ENCODE data around the gene TACC3. TPM values are rescaled to one million over a fixed set of nuclear protein-coding genes. Genes with fewer than 3 reads are reported as not detected.
A peak's percentile ranks its signal among the peaks of the same experiment; 100 is the strongest.

TACC3 gene
- total RNA-seq, 1 donor from 2014 or later: 13.9 TPM

- no peak for DNase-seq (ENCODE audit: low read depth in 2 of 2)
These were observed 51.7 kb downstream of the TACC3 start for GRCh38 chr4:1772853-1773538.

GRCh38 chr4:1773754-1774153 is 52.4 kb downstream of the TACC3 start:
- no peak for DNase-seq (ENCODE audit: low read depth in 2 of 2)

GRCh38 chr4:1775731-1776500 is 54.6 kb downstream of the TACC3 start:
- DNase-seq (ENCODE audit: low read depth in 2 of 2): no peak

- no peak for DNase-seq (ENCODE audit: low read depth in 2 of 2)
These were observed 55.3 kb downstream of the TACC3 start for GRCh38 chr4:1776521-1777161.

GRCh38 chr4:1777822-1778641 is 56.7 kb downstream of the TACC3 start:
- DNase-seq (ENCODE audit: low read depth in 2 of 2): peak in 1 of 2 donors; percentile 48

GRCh38 chr4:1778642-1779392 is 57.5 kb downstream of the TACC3 start:
- no peak for DNase-seq (ENCODE audit: low read depth in 2 of 2)

GRCh38 chr4:1779588-1780382 is 58.5 kb downstream of the TACC3 start:
- DNase-seq (ENCODE audit: low read depth in 2 of 2): no peak

GRCh38 chr4:1780435-1780834 is 59.1 kb downstream of the TACC3 start:
- DNase-seq (ENCODE audit: low read depth in 2 of 2): no peak

GRCh38 chr4:1783015-1783414 is 61.7 kb downstream of the TACC3 start:
- DNase-seq (ENCODE audit: low read depth in 2 of 2): no peak

GRCh38 chr4:1783970-1784369 is 62.6 kb downstream of the TACC3 start:
- no peak for DNase-seq (ENCODE audit: low read depth in 2 of 2)

- no peak for DNase-seq (ENCODE audit: low read depth in 2 of 2)
These were observed 63.1 kb downstream of the TACC3 start for GRCh38 chr4:1784395-1784788.

GRCh38 chr4:1784789-1785591 is 63.7 kb downstream of the TACC3 start:
- DNase-seq (ENCODE audit: low read depth in 2 of 2): no peak

- no peak for DNase-seq (ENCODE audit: low read depth in 2 of 2)
These were observed 64.3 kb downstream of the TACC3 start for GRCh38 chr4:1785592-1785991.

- no peak for DNase-seq (ENCODE audit: low read depth in 2 of 2)
These were observed 65.4 kb downstream of the TACC3 start for GRCh38 chr4:1786544-1787362.

GRCh38 chr4:1787411-1788077 is 66.2 kb downstream of the TACC3 start:
- DNase-seq (ENCODE audit: low read depth in 2 of 2): no peak

- no peak for DNase-seq (ENCODE audit: low read depth in 2 of 2)
These were observed 67.1 kb downstream of the TACC3 start for GRCh38 chr4:1788254-1788973.

GRCh38 chr4:1789552-1789951 is 68.2 kb downstream of the TACC3 start:
- DNase-seq (ENCODE audit: low read depth in 2 of 2): no peak
